C4-2B (cell line): Measurements from ENCODE around the gene ARPC4.

Experiments
- H3K27ac ChIP-seq: fragments of 450-650 bp; 2 replicates; pipeline ENCODE4 v1.5.1; 2017
- CTCF ChIP-seq: fragments of 450-650 bp; conservative IDR thresholded peaks from 2 replicates; pipeline ENCODE4 v1.5.1; 2017; ENCODE audit warnings: mild to moderate bottlenecking
- ZFX ChIP-seq: fragments of 450-650 bp; IDR thresholded peaks from 2 replicates; pipeline ENCODE4 v1.6.1; 2017

Gene ARPC4

GRCh38 chr3:9795207-9795606 lies 2.3 kb downstream of the ARPC4 start:
- no peak overlapping the region for H3K27ac ChIP-seq
- TF ChIP-seq CTCF (no peak), ZFX (no peak)

GRCh38 chr3:9797196-9797945 lies 4.5 kb downstream of the ARPC4 start:
- H3K27ac ChIP-seq, result no peak overlapping the region
- no peak for TF ChIP-seq ZFX
- TF ChIP-seq CTCF, result no peak

- H3K27ac ChIP-seq, result no peak overlapping the region
- TF ChIP-seq ZFX (no peak), CTCF (no peak; the same call in 1 of the 2 replicates)
These were observed 7.6 kb downstream of the ARPC4 start for GRCh38 chr3:9800529-9800928.

- TF ChIP-seq CTCF, result no peak
- TF ChIP-seq ZFX, result no peak
- H3K27ac ChIP-seq, result peak overlapping the region; percentile 26
These were observed 10.6 kb downstream of the ARPC4 start for GRCh38 chr3:9803494-9803893.

- no peak for TF ChIP-seq ZFX
- no peak for TF ChIP-seq CTCF
- no peak overlapping the region for H3K27ac ChIP-seq
These were observed 12.1 kb downstream of the ARPC4 start for GRCh38 chr3:9804996-9805395.

- H3K27ac ChIP-seq, result no peak overlapping the region
- no peak for TF ChIP-seq ZFX
- TF ChIP-seq CTCF, result no peak
These were observed 13.3 kb downstream of the ARPC4 start for GRCh38 chr3:9806137-9806536.

GRCh38 chr3:9806688-9807589 lies 14.1 kb downstream of the ARPC4 start:
- TF ChIP-seq ZFX (no peak), CTCF (no peak)
- no peak overlapping the region for H3K27ac ChIP-seq
